B cell (primary cell): ENCODE data around the gene ESRRB. TPM values are rescaled to one million over a fixed set of nuclear protein-coding genes. Genes with fewer than 3 reads are reported as not detected.

ENCODE experiments used
- ATAC-seq: fragments of 200-7000 bp; cut with Tn5 transposase; one replicate; pipeline ENCODE4 v1.10.0; 2021; ENCODE audit warnings: low read depth, mild to moderate bottlenecking, moderate number of reproducible peaks, moderate library complexity
- CTCF ChIA-PET: fragments of 350-600 bp; sonication (Branson Sonifier 250); formaldehyde crosslinking; loops from one replicate; lab custom pipeline; 2021; ENCODE audit warnings: antibody characterized with exemption, inconsistent platforms; lab: Charles Lee
- POLR2A ChIA-PET: fragments of 350-600 bp; sonication (Branson Sonifier 250); formaldehyde crosslinking; loops from one replicate; lab custom pipeline; 2021; ENCODE audit warnings: antibody characterized with exemption; lab: Charles Lee
- DNase-seq: peaks from one replicate; pipeline ENCODE4 v3.0.0; 2013
- H2AFZ ChIP-seq: 2 replicates; pipeline ENCODE4 v1.6.1; 2012; ENCODE audit warnings: mild to moderate bottlenecking, low read depth, low read length; ENCODE audit not compliant: insufficient read depth, poor library complexity, severe bottlenecking
- H3K27ac ChIP-seq, 2 donors: 1 replicate in 1 of 2; 2 replicates in 1 of 2; pipeline ENCODE4 v1.5.1; 2012 to 2013; ENCODE audit warnings: low read length in 2 of 2, mild to moderate bottlenecking in 2 of 2, moderate library complexity in 1 of 2
- H3K27me3 ChIP-seq, 4 experiments: fragments of 200-600 bp in 1 of 4; sonication (generic) in 1 of 4; replicated peaks in 1 of 4; 1 replicate in 2 of 4; 2 replicates in 2 of 4; pipeline versions ENCODE4 v1.6.1 to v1.7.0; 2013 to 2016; ENCODE audit warnings: low read length in 3 of 4, mild to moderate bottlenecking in 2 of 4, mixed read lengths in 1 of 4, moderate library complexity in 1 of 4; ENCODE audit not compliant: insufficient read depth in 4 of 4, control insufficient read depth in 3 of 4; ENCODE audit errors: control extremely low read depth in 1 of 4
- H3K36me3 ChIP-seq, 2 experiments: replicated peaks in 1 of 2; 1 replicate in 1 of 2; 2 replicates in 1 of 2; pipeline versions ENCODE4 v1.6.1 to v1.7.1; 2013; ENCODE audit warnings: low read length in 1 of 2; ENCODE audit not compliant: insufficient read depth in 2 of 2, control insufficient read depth in 1 of 2; ENCODE audit errors: control extremely low read depth in 1 of 2, extremely low read depth in 1 of 2
- H3K4me1 ChIP-seq, 2 donors: fragments of 200-600 bp in 1 of 2; sonication (generic) in 1 of 2; 1 replicate in 1 of 2; 2 replicates in 1 of 2; pipeline versions ENCODE4 v1.5.1 to v1.6.1; 2013 to 2017; ENCODE audit warnings: low read length in 2 of 2; ENCODE audit not compliant: control insufficient read depth in 2 of 2, insufficient read depth in 2 of 2
- H3K4me2 ChIP-seq: replicated peaks from 2 replicates; pipeline ENCODE3; 2012; ENCODE audit warnings: mild to moderate bottlenecking, low read depth, low read length; ENCODE audit not compliant: poor library complexity, severe bottlenecking
- H3K4me3 ChIP-seq, 5 experiments: fragments of 200-600 bp in 1 of 5; sonication (generic) in 1 of 5; 1 replicate in 3 of 5; 2 replicates in 2 of 5; pipeline versions ENCODE4 v1.5.1 to v1.7.0; 2011 to 2016; ENCODE audit warnings: low read length in 4 of 5, mild to moderate bottlenecking in 4 of 5, low read depth in 2 of 5, control low read depth in 1 of 5, moderate library complexity in 1 of 5; ENCODE audit not compliant: insufficient read depth in 1 of 5; ENCODE audit errors: control extremely low read depth in 1 of 5, extremely low read depth in 1 of 5
- H3K79me2 ChIP-seq: fragments of 200-600 bp; sonication (generic); one replicate; pipeline ENCODE4 v1.6.0; 2016; ENCODE audit warnings: low read length; ENCODE audit not compliant: control insufficient read depth, insufficient read depth
- H3K9ac ChIP-seq: fragments of 200-600 bp; sonication (generic); 2 replicates; pipeline ENCODE4 v1.6.1; 2017; ENCODE audit warnings: mild to moderate bottlenecking, low read length, moderate library complexity
- H3K9me3 ChIP-seq, 3 donors: one replicate each; pipeline versions ENCODE4 v1.6.1 to v1.7.1; 2013; ENCODE audit warnings: low read length in 2 of 3; ENCODE audit not compliant: control insufficient read depth in 2 of 3, insufficient read depth in 1 of 3; ENCODE audit errors: control extremely low read depth in 1 of 3
- H4K20me1 ChIP-seq: 2 replicates; pipeline ENCODE4 v1.6.0; 2012; ENCODE audit warnings: mild to moderate bottlenecking, low read length; ENCODE audit not compliant: insufficient read depth, control insufficient read depth, poor library complexity, severe bottlenecking
- H3K27ac Mint-ChIP-seq: one replicate; pipeline ENCODE4 v1.8.0; 2021; ENCODE audit warnings: mixed read lengths
- H3K27me3 Mint-ChIP-seq: one replicate; pipeline ENCODE4 v1.8.0; 2021; ENCODE audit warnings: mixed read lengths
- H3K4me1 Mint-ChIP-seq: one replicate; pipeline ENCODE4 v1.8.0; 2021; ENCODE audit warnings: mixed read lengths
- H3K4me3 Mint-ChIP-seq: one replicate; pipeline ENCODE4 v1.8.0; 2021; ENCODE audit warnings: mixed read lengths
- H3K9me3 Mint-ChIP-seq: one replicate; pipeline ENCODE4 v1.8.0; 2022; ENCODE audit warnings: mixed read lengths; ENCODE audit not compliant: insufficient read depth
- CTCF ChIP-seq: fragments of 200-600 bp; IDR thresholded peaks from one replicate; pipeline ENCODE4 v1.8.0; 2022; ENCODE audit warnings: antibody characterized with exemption, mild to moderate bottlenecking
- EZH2 ChIP-seq: IDR thresholded peaks from 2 replicates; pipeline ENCODE4 v1.6.1; 2012; ENCODE audit warnings: borderline replicate concordance, low read depth, mild to moderate bottlenecking, moderate library complexity, low read length; ENCODE audit not compliant: insufficient read depth, poor library complexity, severe bottlenecking
- WGBS: methylation state at CpG from one replicate; pipeline ENCODE4 v1.1.5; 2013; ENCODE audit warnings: missing lambda C conversion rate; ENCODE audit not compliant: insufficient coverage; 5-methylcytosine and 5-hydroxymethylcytosine counted together
- intact Hi-C: fragments of 100-400 bp; cut with micrococcal nuclease; formaldehyde crosslinking; loops from one replicate; pipeline ENCODE4 v1.10.0; 2022
- polyA plus RNA-seq: library from polyadenylated mRNA; depleted of rRNA; stranded (reverse); fragments of >200 nt; gene quantifications from 2 replicates; pipeline ENCODE4 v1.2.3, GENCODE V29; 2012
- total RNA-seq, 2 donors: library from RNA; stranded (reverse); fragments of 120-200 nt in 1 of 2; gene quantifications; 1 replicate in 1 of 2; 2 replicates in 1 of 2; pipeline versions ENCODE4 v1.2.3 to v1.2.4, GENCODE V29; 2013 to 2022

ESRRB gene
- total and polyA plus RNA-seq, 2 donors (not counting 1 experiment from before 2014, with no cell fraction given): 0.13 TPM; not detected in 1

GRCh38 chr14:76464856-76465255 is 88.9 kb downstream of the ESRRB start:
- H3K4me1 Mint-ChIP-seq: no peaks in the 10 kb centered on the region
- 100% methylated on average over 4 of the region's 4 CpGs for WGBS
- no peak overlapping the region for H3K9ac ChIP-seq
- no peak overlapping the region for H3K4me3 ChIP-seq
- H3K4me3 Mint-ChIP-seq: no peak overlapping the region
- no peak for TF ChIP-seq EZH2
- no peak for TF ChIP-seq CTCF
- DNase-seq: no peak
- H3K27me3 Mint-ChIP-seq: no peaks in the 10 kb centered on the region
- CTCF ChIA-PET: no interaction called here
- H3K79me2 ChIP-seq: no peaks in the 10 kb centered on the region
- no peak overlapping the region for H2AFZ ChIP-seq
- POLR2A ChIA-PET: no interaction called here
- ATAC-seq: no peak
- H3K27ac ChIP-seq: no peak overlapping the region
- no peaks in the 10 kb centered on the region for H3K9me3 Mint-ChIP-seq
- H3K36me3 ChIP-seq: no peaks in the 10 kb centered on the region
- no peaks in the 10 kb centered on the region for H3K4me1 ChIP-seq
- no peak overlapping the region for H3K4me2 ChIP-seq
- intact Hi-C loops: no loop called here
- H3K9me3 ChIP-seq: no peaks in the 10 kb centered on the region
- no peak overlapping the region for H3K27ac Mint-ChIP-seq
- H4K20me1 ChIP-seq: no peaks in the 10 kb centered on the region
- H3K27me3 ChIP-seq: no peaks in the 10 kb centered on the region

- DNase-seq: no peak
- peaks cover 3% of the 10 kb centered on the region for H3K27me3 Mint-ChIP-seq
Measured at GRCh38 chr14:76465664-76466063, 89.7 kb downstream of the ESRRB start.

More at GRCh38 chr14:76465664-76466063, 89.7 kb downstream of the ESRRB start:
- no peaks in the 10 kb centered on the region for H3K4me1 ChIP-seq
- H3K9ac ChIP-seq: no peak overlapping the region
- intact Hi-C loops: no loop called here
- H3K9me3 ChIP-seq: no peaks in the 10 kb centered on the region
- TF ChIP-seq CTCF (no peak), EZH2 (no peak)
- H3K79me2 ChIP-seq: no peaks in the 10 kb centered on the region
- CTCF ChIA-PET: no interaction called here
- ATAC-seq: no peak
- Mint-ChIP-seq H3K4me1 (no peaks in the 10 kb centered on the region), H3K27ac (no peak overlapping the region), H3K4me3 (no peak overlapping the region), H3K9me3 (no peaks in the 10 kb centered on the region)
- H2AFZ ChIP-seq: no peak overlapping the region
- POLR2A ChIA-PET: no interaction called here
- WGBS: 69% methylated on average over 8 of the region's 9 CpGs
- no peak overlapping the region for H3K27ac ChIP-seq
- H3K4me3 ChIP-seq: no peak overlapping the region
- H3K27me3 ChIP-seq: no peaks in the 10 kb centered on the region
- H4K20me1 ChIP-seq: no peaks in the 10 kb centered on the region
- no peaks in the 10 kb centered on the region for H3K36me3 ChIP-seq
- no peak overlapping the region for H3K4me2 ChIP-seq
